Fibroblast of peridontal ligament (primary cell): ENCODE measurements around the gene NFE2L2.
"Not testable (repeated sequence)": the region's sequence is repeated elsewhere in the genome, so short reads cannot be mapped to it uniquely, and the experiment has no call there.

Source experiments
- DNase-seq: peaks from one replicate; pipeline ENCODE4 v3.0.0-alpha.2; 2010; ENCODE audit errors: extremely low read depth

Gene NFE2L2

GRCh38 chr2:177237932-177238331, 26.6 kb downstream of the NFE2L2 start:
- no peak for DNase-seq

- DNase-seq, result no peak
Observed at GRCh38 chr2:177235855-177236437, 28.6 kb downstream of the NFE2L2 start.

- DNase-seq, result no peak
Observed at GRCh38 chr2:177234267-177234666, 30.3 kb downstream of the NFE2L2 start.

- no peak for DNase-seq
Observed at GRCh38 chr2:177232098-177232704, 32.3 kb downstream of the NFE2L2 start.

GRCh38 chr2:177231270-177231669, 33.3 kb downstream of the NFE2L2 start:
- no peak for DNase-seq

- no peak for DNase-seq
Observed at GRCh38 chr2:177229442-177230242, 34.9 kb downstream of the NFE2L2 start.

GRCh38 chr2:177225965-177226360, 38.6 kb downstream of the NFE2L2 start:
- DNase-seq, result no peak

- not testable (repeated sequence) for DNase-seq
Observed at GRCh38 chr2:177223436-177223835, 41.1 kb downstream of the NFE2L2 start.

GRCh38 chr2:177221970-177222369, 42.6 kb downstream of the NFE2L2 start:
- DNase-seq, result no peak

- no peak for DNase-seq
Observed at GRCh38 chr2:177221534-177221933, 43.0 kb downstream of the NFE2L2 start.

- DNase-seq, result not testable (repeated sequence)
Observed at GRCh38 chr2:177219787-177220186, 44.7 kb downstream of the NFE2L2 start.

- DNase-seq, result no peak
Observed at GRCh38 chr2:177217247-177217843, 47.2 kb downstream of the NFE2L2 start.

- DNase-seq, result peak; percentile 84
Observed at GRCh38 chr2:177212891-177213856, 51.4 kb downstream of the NFE2L2 start.

- peak; percentile 99 for DNase-seq
Observed at GRCh38 chr2:177212106-177212890, 52.2 kb downstream of the NFE2L2 start, which contains the start of gene HNRNPA3. HNRNPA3 (plus strand) TSS chr2:177212794; CDS start chr2:177212800, 6 bp downstream.

- DNase-seq, result peak; percentile 43
Observed at GRCh38 chr2:177211576-177212105, 52.9 kb downstream of the NFE2L2 start.

- DNase-seq, result no peak
Observed at GRCh38 chr2:177211169-177211568, 53.4 kb downstream of the NFE2L2 start.

GRCh38 chr2:177207101-177207500, 57.4 kb downstream of the NFE2L2 start:
- DNase-seq, result no peak

- DNase-seq, result no peak
Observed at GRCh38 chr2:177204417-177204816, 60.1 kb downstream of the NFE2L2 start.

GRCh38 chr2:177201919-177202346, 62.6 kb downstream of the NFE2L2 start:
- DNase-seq, result no peak

GRCh38 chr2:177200419-177200818, 64.1 kb downstream of the NFE2L2 start:
- DNase-seq, result not testable (repeated sequence)
